AG10803 (cell line): ENCODE results near the gene CCDC174.

ENCODE experiments used
- DNase-seq: peaks from one replicate; pipeline ENCODE4 v3.0.0; 2010; ENCODE audit warnings: low read depth
- H3K4me3 ChIP-seq: 2 replicates; pipeline ENCODE4 v1.5.1; 2011; ENCODE audit warnings: mild to moderate bottlenecking, low read length, control low read depth
- CTCF ChIP-seq: conservative IDR thresholded peaks from 2 replicates; pipeline ENCODE4 v1.5.1; 2011; ENCODE audit warnings: mild to moderate bottlenecking, low read length, control low read depth, inconsistent platforms

The CCDC174 gene

DNA sequence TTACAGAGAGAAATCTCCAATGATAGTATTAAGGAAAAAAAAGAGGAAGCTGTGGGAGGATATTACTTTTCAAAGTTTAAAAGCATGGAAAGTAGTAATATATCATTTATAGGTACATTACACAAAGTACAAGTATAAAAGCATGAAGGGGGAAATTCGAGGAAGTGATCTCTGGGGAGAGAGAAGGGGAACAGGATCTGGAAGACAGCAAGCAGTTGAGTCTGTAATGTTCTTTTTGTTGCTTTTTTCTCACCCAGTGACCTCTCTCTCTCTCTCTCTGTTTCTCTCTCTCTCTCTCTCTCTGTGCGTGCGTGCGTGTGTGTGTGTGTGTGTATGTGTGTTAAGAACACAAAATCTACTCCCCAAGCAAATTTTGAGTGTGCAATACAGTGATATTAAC is 33.6 kb downstream of the CCDC174 start:
- no peak for TF ChIP-seq CTCF
- no peak for DNase-seq
- no peak overlapping the region for H3K4me3 ChIP-seq

- no peak for TF ChIP-seq CTCF
- no peak for DNase-seq
- no peak overlapping the region for H3K4me3 ChIP-seq
Measured at GRCh38 chr3:14687360-14687759, 35.8 kb downstream of the CCDC174 start.

DNA sequence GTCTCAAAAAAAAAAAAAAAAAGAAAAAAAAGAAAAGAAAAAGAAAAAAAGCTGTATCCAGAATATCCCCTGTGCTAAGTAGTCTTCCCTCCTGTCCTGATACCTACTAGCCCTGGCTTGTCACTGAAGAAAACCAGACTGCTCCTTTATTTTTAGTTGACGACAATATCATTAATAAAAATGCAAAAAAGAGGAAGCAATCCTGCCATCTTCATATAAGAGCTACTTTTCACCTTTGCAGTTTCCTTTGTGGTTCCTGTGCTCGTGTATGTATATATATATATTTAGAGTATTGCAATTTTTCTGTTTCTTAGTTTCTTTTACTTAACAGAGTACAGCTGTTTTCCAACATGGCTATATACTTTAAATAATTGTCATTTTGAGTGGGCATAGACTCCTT is 37.0 kb downstream of the CCDC174 start:
- DNase-seq = no peak
- H3K4me3 ChIP-seq = no peak overlapping the region
- no peak for TF ChIP-seq CTCF

- no peak overlapping the region for H3K4me3 ChIP-seq
- no peak for DNase-seq
- TF ChIP-seq CTCF = no peak
Measured at GRCh38 chr3:14689247-14689980, 37.9 kb downstream of the CCDC174 start.

- no peak overlapping the region for H3K4me3 ChIP-seq
- DNase-seq = no peak
- no peak for TF ChIP-seq CTCF
Measured at GRCh38 chr3:14691239-14691638, 39.7 kb downstream of the CCDC174 start.

DNA sequence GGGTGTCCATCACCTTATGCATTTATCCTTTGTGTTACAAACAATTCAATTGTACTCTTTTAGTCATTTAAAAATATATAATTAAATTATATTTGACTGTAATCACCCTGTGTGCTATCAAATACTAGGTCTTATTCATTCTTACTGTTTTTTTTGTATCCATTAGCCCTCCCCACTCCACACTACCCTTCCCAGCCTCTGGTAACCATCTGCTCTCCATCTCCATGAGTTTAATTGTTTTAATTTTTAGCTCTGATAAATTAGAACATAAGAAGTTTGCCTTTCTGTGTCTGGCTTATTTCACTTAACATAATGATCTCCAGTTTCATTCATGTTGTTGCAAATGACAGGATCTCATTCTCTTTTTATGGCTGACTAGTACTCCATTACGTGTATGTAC is 40.2 kb downstream of the CCDC174 start:
- no peak for TF ChIP-seq CTCF
- no peak for DNase-seq
- H3K4me3 ChIP-seq = no peak overlapping the region

DNA sequence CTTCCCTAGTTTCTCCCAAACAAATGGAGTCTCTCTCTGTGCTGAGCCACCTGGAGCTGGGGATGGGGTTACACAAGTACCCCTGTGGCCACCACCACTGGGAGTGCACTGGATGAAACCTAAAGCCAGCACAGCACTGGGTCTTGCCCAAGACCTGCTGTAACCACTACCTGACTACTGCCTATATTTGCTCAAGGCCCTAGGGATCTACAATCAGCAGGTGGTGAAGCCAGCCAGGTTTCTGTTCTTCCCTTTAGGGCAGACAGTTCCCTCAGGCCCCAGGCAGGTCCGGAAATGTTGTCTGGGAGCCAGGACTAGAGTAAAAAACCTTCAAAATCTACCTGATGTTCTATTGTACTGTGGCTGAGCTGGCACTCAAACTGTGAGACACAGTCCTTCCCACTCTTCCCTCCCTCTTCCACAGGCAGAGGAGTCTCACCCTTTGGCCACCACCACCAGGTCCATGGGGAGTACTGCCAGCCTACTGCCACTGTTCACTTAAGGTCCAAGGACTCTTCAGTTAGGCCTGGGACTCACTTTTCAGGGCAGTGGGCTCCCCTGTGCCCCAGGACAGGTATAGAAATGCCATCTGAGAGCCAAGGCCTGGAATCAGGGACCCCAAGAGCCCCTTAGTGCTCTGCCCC is 47.2 kb downstream of the CCDC174 start:
- DNase-seq = no peak
- no peak for TF ChIP-seq CTCF
- no peak overlapping the region for H3K4me3 ChIP-seq
